RWPE2 (cell line): ENCODE measurements around the gene CDK18.
A peak's percentile ranks its signal among the peaks of the same experiment; 100 is the strongest.

ENCODE experiments used
- ATAC-seq: fragments of 200-7000 bp; cut with Tn5 transposase; 3 replicates; pipeline ENCODE4 v1.9.1; 2021; ENCODE audit warnings: low read depth
- DNase-seq: peaks from one replicate; pipeline ENCODE4 v3.0.0-alpha.2; 2020; ENCODE audit warnings: low spot score
- H3K27ac ChIP-seq: fragments of 450-650 bp; 2 replicates; pipeline ENCODE4 v1.5.1; 2017; ENCODE audit warnings: mild to moderate bottlenecking; ENCODE audit not compliant: poor library complexity, severe bottlenecking
- H3K27me3 ChIP-seq: fragments of 250-450 bp; sonication (Bioruptor Pico); 2 replicates; pipeline ENCODE4 v1.5.1; 2021; ENCODE audit warnings: mild to moderate bottlenecking, moderate library complexity; ENCODE audit not compliant: insufficient read depth, poor library complexity, severe bottlenecking
- H3K36me3 ChIP-seq: fragments of 250-450 bp; sonication (Bioruptor Pico); 2 replicates; pipeline ENCODE4 v1.5.1; 2020; ENCODE audit warnings: low read depth, mild to moderate bottlenecking, moderate library complexity
- H3K4me1 ChIP-seq: fragments of 250-450 bp; sonication (Bioruptor Pico); 2 replicates; pipeline ENCODE4 v1.5.1; 2021; ENCODE audit warnings: mild to moderate bottlenecking, moderate library complexity; ENCODE audit not compliant: insufficient read depth, poor library complexity, severe bottlenecking
- H3K4me3 ChIP-seq: fragments of 250-450 bp; sonication (Bioruptor Pico); 2 replicates; pipeline ENCODE4 v1.5.1; 2021; ENCODE audit warnings: mild to moderate bottlenecking, moderate library complexity; ENCODE audit not compliant: severe bottlenecking
- H3K9me3 ChIP-seq: fragments of 250-450 bp; sonication (Bioruptor Pico); 2 replicates; pipeline ENCODE4 v1.5.1; 2021; ENCODE audit warnings: mild to moderate bottlenecking, moderate library complexity; ENCODE audit not compliant: severe bottlenecking
- TF ChIP-seq, protein P1 (sequence below): fragments of 450-650 bp; IDR thresholded peaks from one replicate; pipeline ENCODE4 v1.5.1; 2017; ENCODE audit warnings: mild to moderate bottlenecking, moderate library complexity; ENCODE audit not compliant: poor library complexity, severe bottlenecking

CDK18 gene

DNA sequence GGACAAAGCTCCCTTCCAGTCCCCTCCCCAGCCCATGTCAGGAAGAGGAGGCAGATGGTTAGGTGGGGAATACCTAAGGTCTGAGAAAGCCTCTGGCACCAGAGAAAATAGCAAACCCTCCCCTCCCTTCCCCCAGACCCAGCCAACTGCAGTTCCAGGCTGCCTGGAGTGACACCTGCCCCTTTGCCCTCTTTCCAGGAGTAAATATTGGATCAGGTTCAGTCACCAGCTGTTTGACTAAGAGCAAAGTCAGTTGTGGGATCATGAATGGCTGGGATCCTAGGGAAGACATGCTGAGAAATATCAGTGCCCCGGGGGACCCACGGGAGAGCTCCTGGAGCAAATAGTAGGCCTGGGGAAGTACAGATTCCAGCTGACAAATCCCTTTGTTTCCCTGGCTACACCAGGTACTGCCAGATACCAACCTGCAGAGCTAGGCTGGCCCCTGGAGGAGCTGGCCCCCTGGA is 12.2 kb upstream of the CDK18 start:
- peak overlapping the region; percentile 39 for H3K27ac ChIP-seq
- no peaks in the 10 kb centered on the region for H3K27me3 ChIP-seq
- H3K36me3 ChIP-seq, result no peaks in the 10 kb centered on the region
- no peak overlapping the region for H3K4me3 ChIP-seq
- peak; percentile 19 for ATAC-seq
- no peaks in the 10 kb centered on the region for H3K9me3 ChIP-seq
- no peak for DNase-seq
- TF ChIP-seq, protein P1, sequence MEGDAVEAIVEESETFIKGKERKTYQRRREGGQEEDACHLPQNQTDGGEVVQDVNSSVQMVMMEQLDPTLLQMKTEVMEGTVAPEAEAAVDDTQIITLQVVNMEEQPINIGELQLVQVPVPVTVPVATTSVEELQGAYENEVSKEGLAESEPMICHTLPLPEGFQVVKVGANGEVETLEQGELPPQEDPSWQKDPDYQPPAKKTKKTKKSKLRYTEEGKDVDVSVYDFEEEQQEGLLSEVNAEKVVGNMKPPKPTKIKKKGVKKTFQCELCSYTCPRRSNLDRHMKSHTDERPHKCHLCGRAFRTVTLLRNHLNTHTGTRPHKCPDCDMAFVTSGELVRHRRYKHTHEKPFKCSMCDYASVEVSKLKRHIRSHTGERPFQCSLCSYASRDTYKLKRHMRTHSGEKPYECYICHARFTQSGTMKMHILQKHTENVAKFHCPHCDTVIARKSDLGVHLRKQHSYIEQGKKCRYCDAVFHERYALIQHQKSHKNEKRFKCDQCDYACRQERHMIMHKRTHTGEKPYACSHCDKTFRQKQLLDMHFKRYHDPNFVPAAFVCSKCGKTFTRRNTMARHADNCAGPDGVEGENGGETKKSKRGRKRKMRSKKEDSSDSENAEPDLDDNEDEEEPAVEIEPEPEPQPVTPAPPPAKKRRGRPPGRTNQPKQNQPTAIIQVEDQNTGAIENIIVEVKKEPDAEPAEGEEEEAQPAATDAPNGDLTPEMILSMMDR, result no peak
- peaks cover 20% of the 10 kb centered on the region for H3K4me1 ChIP-seq

DNA sequence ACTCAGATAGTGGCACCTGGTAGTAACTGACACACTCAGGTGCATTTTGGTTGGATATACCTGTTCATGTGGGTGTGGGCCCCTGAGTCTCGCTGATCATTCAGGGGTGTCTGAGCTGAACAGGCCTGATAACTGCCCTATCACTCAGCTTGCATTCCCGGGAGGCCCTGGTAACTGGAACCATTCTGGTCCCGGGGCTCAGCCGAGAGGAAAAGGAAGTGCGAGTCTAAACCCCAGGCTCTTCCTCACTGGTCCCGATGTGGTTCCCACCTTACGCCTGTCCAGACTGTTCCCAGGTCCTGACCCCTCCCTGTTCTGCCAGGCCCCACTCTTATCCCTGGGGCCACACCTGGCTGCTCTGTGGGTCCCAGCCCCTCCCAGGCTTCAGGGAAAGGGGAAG is 11.7 kb upstream of the CDK18 start:
- Histone ChIP-seq H3K36me3 (no peaks in the 10 kb centered on the region), H3K27me3 (no peaks in the 10 kb centered on the region), H3K27ac (peak overlapping the region; percentile 39), H3K4me1 (peaks cover 20% of the 10 kb centered on the region), H3K9me3 (no peaks in the 10 kb centered on the region), H3K4me3 (no peak overlapping the region)
- ATAC-seq, result peak; percentile 8; the same call in 2 of the 3 replicates
- TF ChIP-seq, protein P1, result no peak
- no peak for DNase-seq

DNA sequence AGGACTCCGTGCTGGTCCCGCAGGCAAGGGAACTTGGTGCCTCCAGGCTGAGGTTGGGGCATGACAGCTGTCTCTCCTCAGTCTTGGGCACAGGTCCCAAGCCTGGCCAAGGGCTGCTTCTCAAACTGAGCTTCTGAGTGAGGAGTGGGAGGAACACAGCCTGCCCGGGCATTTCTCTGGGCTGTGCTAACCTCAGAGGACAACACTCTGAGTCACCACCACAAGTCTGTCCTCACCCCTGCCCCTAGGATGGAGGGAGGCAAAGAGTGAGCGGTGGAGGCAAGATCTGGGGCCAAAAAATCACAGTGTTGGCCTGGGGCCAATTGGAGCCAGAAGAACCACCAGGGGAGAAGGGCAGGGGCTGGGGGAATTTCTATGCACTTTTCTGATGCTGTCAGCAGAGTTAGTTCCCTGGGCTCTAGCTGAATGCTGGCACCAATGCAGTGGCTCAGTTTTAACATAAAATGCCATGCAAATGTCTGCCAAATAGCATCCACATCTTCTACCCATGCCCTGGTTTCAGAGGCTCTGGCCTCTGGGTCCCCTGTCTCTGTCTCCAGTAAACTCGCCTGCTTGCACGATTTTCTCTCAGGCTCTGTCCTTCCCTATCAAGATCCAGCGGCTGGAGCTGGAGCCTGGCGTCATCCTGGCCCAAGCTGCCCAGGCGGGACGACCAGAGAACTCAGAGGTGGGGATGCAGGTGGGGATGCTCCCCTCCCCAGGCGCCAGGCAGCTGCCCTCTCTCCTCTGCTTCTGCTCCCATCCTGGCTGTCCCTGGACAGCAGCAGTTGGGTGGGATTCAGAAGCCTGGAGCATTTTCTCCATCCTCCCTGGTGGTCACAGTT is 11.0 kb upstream of the CDK18 start:
- Histone ChIP-seq H3K9me3 (no peaks in the 10 kb centered on the region), H3K27ac (peak overlapping the region; percentile 39), H3K36me3 (no peaks in the 10 kb centered on the region), H3K27me3 (no peaks in the 10 kb centered on the region), H3K4me1 (peaks cover 20% of the 10 kb centered on the region), H3K4me3 (no peak overlapping the region)
- TF ChIP-seq, protein P1, result no peak
- no peak for DNase-seq
- ATAC-seq, result peak; percentile 92

DNA sequence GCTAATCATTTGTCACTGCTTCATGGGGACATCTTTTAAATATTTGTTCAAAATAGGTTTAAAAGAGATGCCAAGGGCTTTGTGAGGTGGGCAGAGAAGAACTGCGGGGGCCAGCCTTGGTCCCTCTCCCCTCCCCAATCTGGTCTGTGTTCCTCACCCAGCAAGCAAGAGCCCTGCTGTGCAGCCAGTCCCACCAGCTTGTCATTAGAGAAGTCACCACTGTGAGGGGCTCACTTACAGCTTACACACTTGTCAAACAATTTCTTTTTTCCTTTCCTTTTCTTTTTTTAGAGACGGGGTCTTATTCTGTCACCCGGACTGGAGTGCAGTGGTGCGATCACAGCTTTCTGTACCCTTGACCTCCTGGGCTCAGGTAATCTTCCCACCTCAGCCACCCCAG is 10.4 kb upstream of the CDK18 start:
- TF ChIP-seq, protein P1, result no peak
- Histone ChIP-seq H3K4me3 (no peak overlapping the region), H3K27ac (no peak overlapping the region), H3K4me1 (peaks cover 20% of the 10 kb centered on the region), H3K9me3 (no peaks in the 10 kb centered on the region), H3K27me3 (no peaks in the 10 kb centered on the region), H3K36me3 (no peaks in the 10 kb centered on the region)
- no peak for ATAC-seq
- no peak for DNase-seq
